Liver (tissue), 9 donors: ENCODE measurements around the gene CACNB1. TPM values are rescaled to one million over a fixed set of nuclear protein-coding genes. Genes with fewer than 3 reads are reported as not detected.

Experiments
- DNase-seq: peaks from one replicate; pipeline ENCODE4 v3.0.0-alpha.2; 2017; ENCODE audit warnings: low spot score
- H3K27ac ChIP-seq, 2 donors: one replicate each; pipeline ENCODE4 v1.7.0; 2013; ENCODE audit warnings: inconsistent platforms in 2 of 2, low read length in 2 of 2, control low read depth in 1 of 2, low read depth in 1 of 2, mild to moderate bottlenecking in 1 of 2
- H3K27me3 ChIP-seq, 4 donors: one replicate each; pipeline versions ENCODE4 v1.6.1 to v1.7.0; 2013; ENCODE audit warnings: low read length in 3 of 4, inconsistent platforms in 1 of 4, mild to moderate bottlenecking in 1 of 4, moderate library complexity in 1 of 4; ENCODE audit not compliant: control insufficient read depth in 4 of 4, insufficient read depth in 4 of 4
- H3K36me3 ChIP-seq, 4 donors: one replicate each; pipeline versions ENCODE4 v1.6.1 to v1.7.0; 2013; ENCODE audit warnings: low read length in 3 of 4, mild to moderate bottlenecking in 3 of 4, low read depth in 1 of 4, moderate library complexity in 1 of 4; ENCODE audit not compliant: control insufficient read depth in 4 of 4, insufficient read depth in 3 of 4
- H3K4me1 ChIP-seq, 4 donors: one replicate each; pipeline versions ENCODE4 v1.6.1 to v1.7.0; 2013; ENCODE audit warnings: low read length in 3 of 4, mild to moderate bottlenecking in 3 of 4, moderate library complexity in 1 of 4; ENCODE audit not compliant: control insufficient read depth in 4 of 4, insufficient read depth in 4 of 4
- H3K4me3 ChIP-seq, 3 donors: one replicate each; pipeline versions ENCODE4 v1.6.1 to v1.7.0; 2013; ENCODE audit warnings: low read length in 3 of 3, control low read depth in 1 of 3, low read depth in 1 of 3, mild to moderate bottlenecking in 1 of 3
- H3K9ac ChIP-seq, 2 donors: one replicate each; pipeline ENCODE4 v1.7.0; 2013; ENCODE audit warnings: low read length in 2 of 2, mild to moderate bottlenecking in 2 of 2, moderate library complexity in 2 of 2, control low read depth in 1 of 2, low read depth in 1 of 2
- H3K9me3 ChIP-seq, 4 donors: one replicate each; pipeline versions ENCODE4 v1.6.1 to v1.7.0; 2013; ENCODE audit warnings: low read length in 3 of 4; ENCODE audit not compliant: control insufficient read depth in 4 of 4
- ATF3 ChIP-seq: IDR thresholded peaks from 2 replicates; pipeline ENCODE4 v1.6.1; 2016; ENCODE audit warnings: antibody characterized with exemption
- EGR1 ChIP-seq, 2 donors: IDR thresholded peaks; 2 replicates each; pipeline ENCODE4 v1.6.1; 2016 to 2018; ENCODE audit warnings: antibody characterized with exemption in 2 of 2, low read depth in 2 of 2
- FOXA1 ChIP-seq: IDR thresholded peaks from 2 replicates; pipeline ENCODE4 v1.6.1; 2016; ENCODE audit warnings: antibody characterized with exemption
- FOXA2 ChIP-seq: IDR thresholded peaks from 2 replicates; pipeline ENCODE4 v1.6.1; 2016; ENCODE audit warnings: antibody characterized with exemption
- GABPA ChIP-seq, 2 donors: IDR thresholded peaks in 1 of 2; conservative IDR thresholded peaks in 1 of 2; 2 replicates each; pipeline ENCODE4 v1.6.1; 2016; ENCODE audit warnings: antibody characterized with exemption in 2 of 2, mild to moderate bottlenecking in 1 of 2, moderate library complexity in 1 of 2
- HNF4A ChIP-seq, 2 donors: conservative IDR thresholded peaks; 2 replicates each; pipeline ENCODE4 v1.6.1; 2016; ENCODE audit warnings: antibody characterized with exemption in 2 of 2, mild to moderate bottlenecking in 2 of 2
- HNF4G ChIP-seq: IDR thresholded peaks from 2 replicates; pipeline ENCODE4 v1.6.1; 2016; ENCODE audit warnings: antibody characterized with exemption
- JUND ChIP-seq, 2 donors: IDR thresholded peaks; 2 replicates each; pipeline ENCODE4 v1.6.1; 2016; ENCODE audit warnings: antibody characterized with exemption in 2 of 2
- MAX ChIP-seq: IDR thresholded peaks from 2 replicates; pipeline ENCODE4 v1.6.1; 2016; ENCODE audit warnings: antibody characterized with exemption
- NR2F2 ChIP-seq: IDR thresholded peaks from 2 replicates; pipeline ENCODE4 v1.6.1; 2016; ENCODE audit warnings: antibody characterized with exemption
- RAD21 ChIP-seq, 2 donors: IDR thresholded peaks; 2 replicates each; pipeline ENCODE4 v1.6.1; 2016; ENCODE audit warnings: antibody characterized with exemption in 2 of 2, mild to moderate bottlenecking in 2 of 2
- REST ChIP-seq: IDR thresholded peaks from 2 replicates; pipeline ENCODE4 v1.6.1; 2016; ENCODE audit warnings: antibody characterized with exemption, mild to moderate bottlenecking
- RXRA ChIP-seq, 2 donors: IDR thresholded peaks; 2 replicates each; pipeline ENCODE4 v1.6.1; 2017 to 2018; ENCODE audit warnings: antibody characterized with exemption in 2 of 2, mild to moderate bottlenecking in 1 of 2
- SP1 ChIP-seq: IDR thresholded peaks from 2 replicates; pipeline ENCODE4 v1.6.1; 2018; ENCODE audit warnings: antibody characterized with exemption, mild to moderate bottlenecking
- TAF1 ChIP-seq: conservative IDR thresholded peaks from 2 replicates; pipeline ENCODE4 v1.6.1; 2016; ENCODE audit warnings: antibody characterized with exemption, mild to moderate bottlenecking
- YY1 ChIP-seq: IDR thresholded peaks from 2 replicates; pipeline ENCODE4 v1.6.1; 2016; ENCODE audit warnings: antibody characterized with exemption, mild to moderate bottlenecking
- WGBS: extraction: QIAGEN DNeasy Blood & Tissue Kit; methylation state at CpG from one replicate; pipeline ENCODE4 v1.1.7; 2013; 5-methylcytosine and 5-hydroxymethylcytosine counted together
- polyA plus RNA-seq, 2 donors: library from polyadenylated mRNA; stranded (reverse) in 1 of 2; unstranded in 1 of 2; fragments of 200-250 nt in 1 of 2; fragments of >200 nt in 1 of 2; fragmentation: Nextera tagmentation in 1 of 2; extraction: Ambion mirVana in 1 of 2; gene quantifications; one replicate each; pipeline versions ENCODE4 v1.2.1 to v1.2.3, GENCODE V29; 2013 to 2015
- total RNA-seq, 2 donors: library from RNA; depleted of rRNA; stranded (reverse); fragments of >200 nt; gene quantifications; one replicate each; pipeline ENCODE4 v1.2.3, GENCODE V29; 2014
- TF ChIP-seq, protein P1 (sequence below): IDR thresholded peaks from 2 replicates; pipeline ENCODE4 v1.6.1; 2016; ENCODE audit warnings: antibody characterized with exemption
- TF ChIP-seq, protein P2 (sequence below): fragments of 150-350 bp; IDR thresholded peaks from 2 replicates; pipeline ENCODE4 v1.5.1; 2017; ENCODE audit warnings: improper control_type of control experiment, low read depth, low read length; ENCODE audit not compliant: missing input control
- donor health status: healthy.
- donor health status: healthy.
- donor health status: healthy.
- donor health status: healthy.
- donor health status: healthy.

The CACNB1 gene
- total and polyA plus RNA-seq, 4 donors: 0.05 to 1.3 (median 0.26) TPM

DNA sequence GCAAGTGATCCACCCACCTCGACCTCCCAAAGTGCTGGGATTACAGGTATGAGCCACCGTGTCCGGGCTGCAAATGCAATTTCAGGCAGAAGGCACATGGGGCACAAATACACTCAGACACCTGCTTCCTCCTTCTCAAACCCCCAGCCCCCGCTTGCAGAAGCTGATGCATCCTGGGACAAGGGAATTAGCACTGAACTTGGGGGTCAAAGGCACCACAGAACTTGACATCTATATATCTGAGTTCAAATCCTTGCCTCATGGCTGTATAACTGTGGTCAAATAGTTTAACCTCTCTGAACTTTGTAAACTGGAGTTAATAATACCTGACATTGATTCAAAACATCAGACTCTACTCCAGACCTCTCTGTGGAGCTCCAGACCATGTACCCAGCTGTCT lies 27.4 kb downstream of the CACNB1 start (continued):
- TF ChIP-seq, protein P1, sequence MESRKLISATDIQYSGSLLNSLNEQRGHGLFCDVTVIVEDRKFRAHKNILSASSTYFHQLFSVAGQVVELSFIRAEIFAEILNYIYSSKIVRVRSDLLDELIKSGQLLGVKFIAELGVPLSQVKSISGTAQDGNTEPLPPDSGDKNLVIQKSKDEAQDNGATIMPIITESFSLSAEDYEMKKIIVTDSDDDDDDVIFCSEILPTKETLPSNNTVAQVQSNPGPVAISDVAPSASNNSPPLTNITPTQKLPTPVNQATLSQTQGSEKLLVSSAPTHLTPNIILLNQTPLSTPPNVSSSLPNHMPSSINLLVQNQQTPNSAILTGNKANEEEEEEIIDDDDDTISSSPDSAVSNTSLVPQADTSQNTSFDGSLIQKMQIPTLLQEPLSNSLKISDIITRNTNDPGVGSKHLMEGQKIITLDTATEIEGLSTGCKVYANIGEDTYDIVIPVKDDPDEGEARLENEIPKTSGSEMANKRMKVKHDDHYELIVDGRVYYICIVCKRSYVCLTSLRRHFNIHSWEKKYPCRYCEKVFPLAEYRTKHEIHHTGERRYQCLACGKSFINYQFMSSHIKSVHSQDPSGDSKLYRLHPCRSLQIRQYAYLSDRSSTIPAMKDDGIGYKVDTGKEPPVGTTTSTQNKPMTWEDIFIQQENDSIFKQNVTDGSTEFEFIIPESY: no peak

GRCh38 chr17:39169518-39169917 lies 28.0 kb downstream of the CACNB1 start:
- H3K9me3 ChIP-seq: no peaks in the 10 kb centered on the region
- no peak for DNase-seq
- no peaks in the 10 kb centered on the region for H3K36me3 ChIP-seq
- no peak overlapping the region for H3K27ac ChIP-seq
- no peak overlapping the region for H3K4me3 ChIP-seq
- no peak for TF ChIP-seq RXRA (IDR thresholded peaks at IDR 0.05)
- no peak for TF ChIP-seq RAD21 (IDR thresholded peaks at IDR 0.05)
- TF ChIP-seq HNF4G: no peak
- no peak for TF ChIP-seq MAX
- TF ChIP-seq TAF1: no peak
- TF ChIP-seq REST: no peak
- no peak for TF ChIP-seq FOXA1
- H3K9ac ChIP-seq: no peak overlapping the region
- peaks cover 5 to 8% (median 5%) of the 10 kb centered on the region in 4 donors for H3K4me1 ChIP-seq
- peaks cover 0 to 3% (median 1%) of the 10 kb centered on the region in 4 donors for H3K27me3 ChIP-seq
- WGBS: 83% methylated on average over 3 of the region's 3 CpGs

GRCh38 chr17:39169101-39169500 lies 28.4 kb downstream of the CACNB1 start:
- Histone ChIP-seq H3K9ac (no peak overlapping the region), H3K27me3 (peaks cover 0 to 3% (median 1%) of the 10 kb centered on the region in 4 donors), H3K4me3 (no peak overlapping the region), H3K4me1 (peaks cover 5 to 9% (median 6%) of the 10 kb centered on the region in 4 donors), H3K36me3 (no peaks in the 10 kb centered on the region), H3K27ac (no peak overlapping the region), H3K9me3 (no peaks in the 10 kb centered on the region)
- DNase-seq: no peak
- 86% methylated on average over 14 of the region's 14 CpGs for WGBS
- no peak for TF ChIP-seq TAF1
- no peak for TF ChIP-seq EGR1 (IDR thresholded peaks at IDR 0.05; ENCODE audit: low read depth in 2 of 2)
- no peak for TF ChIP-seq FOXA2
- no peak for TF ChIP-seq GABPA (IDR thresholded peaks at IDR 0.05 in 1 of 2, conservative IDR thresholded peaks at IDR 0.05 in 1 of 2)
- no peak for TF ChIP-seq HNF4A (conservative IDR thresholded peaks at IDR 0.05)
- TF ChIP-seq, protein P2, sequence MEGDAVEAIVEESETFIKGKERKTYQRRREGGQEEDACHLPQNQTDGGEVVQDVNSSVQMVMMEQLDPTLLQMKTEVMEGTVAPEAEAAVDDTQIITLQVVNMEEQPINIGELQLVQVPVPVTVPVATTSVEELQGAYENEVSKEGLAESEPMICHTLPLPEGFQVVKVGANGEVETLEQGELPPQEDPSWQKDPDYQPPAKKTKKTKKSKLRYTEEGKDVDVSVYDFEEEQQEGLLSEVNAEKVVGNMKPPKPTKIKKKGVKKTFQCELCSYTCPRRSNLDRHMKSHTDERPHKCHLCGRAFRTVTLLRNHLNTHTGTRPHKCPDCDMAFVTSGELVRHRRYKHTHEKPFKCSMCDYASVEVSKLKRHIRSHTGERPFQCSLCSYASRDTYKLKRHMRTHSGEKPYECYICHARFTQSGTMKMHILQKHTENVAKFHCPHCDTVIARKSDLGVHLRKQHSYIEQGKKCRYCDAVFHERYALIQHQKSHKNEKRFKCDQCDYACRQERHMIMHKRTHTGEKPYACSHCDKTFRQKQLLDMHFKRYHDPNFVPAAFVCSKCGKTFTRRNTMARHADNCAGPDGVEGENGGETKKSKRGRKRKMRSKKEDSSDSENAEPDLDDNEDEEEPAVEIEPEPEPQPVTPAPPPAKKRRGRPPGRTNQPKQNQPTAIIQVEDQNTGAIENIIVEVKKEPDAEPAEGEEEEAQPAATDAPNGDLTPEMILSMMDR: no peak
- TF ChIP-seq ATF3: no peak
- TF ChIP-seq JUND (IDR thresholded peaks at IDR 0.05): no peak
- no peak for TF ChIP-seq SP1
- no peak for TF ChIP-seq MAX
- TF ChIP-seq NR2F2: no peak
- no peak for TF ChIP-seq REST
- TF ChIP-seq YY1: no peak
